K562 (cell line): ENCODE results near the gene TMEM107. TPM values are rescaled to one million over a fixed set of nuclear protein-coding genes. Genes with fewer than 3 reads are reported as not detected.

ENCODE experiments used
- ERF ChIP-seq: fragments of 450-650 bp; formaldehyde crosslinking; IDR thresholded peaks from 2 replicates; pipeline ENCODE4 v1.4.0; 2020; ENCODE audit warnings: mild to moderate bottlenecking, mixed read lengths
- HLTF ChIP-seq: fragments of 450-650 bp; IDR thresholded peaks from 2 replicates; pipeline ENCODE4 v1.6.1; 2016
- HMG20A ChIP-seq: fragments of 450-650 bp; formaldehyde crosslinking; conservative IDR thresholded peaks from 2 replicates; pipeline ENCODE4 v1.4.0; 2020; ENCODE audit warnings: mild to moderate bottlenecking, mixed read lengths
- JUND ChIP-seq, 2 experiments: IDR thresholded peaks; 2 replicates in 1 of 2; 3 replicates in 1 of 2; pipeline ENCODE4 v1.6.1; 2011; ENCODE audit warnings: borderline replicate concordance in 2 of 2, low read depth in 2 of 2, low read length in 2 of 2, improper control_type of control experiment in 1 of 2, missing biosample characterization in 1 of 2, missing genetic modification characterization in 1 of 2, missing genetic modification reagents in 1 of 2
- KAT2B ChIP-seq: IDR thresholded peaks from one replicate; pipeline ENCODE4 v1.6.1; 2012; ENCODE audit warnings: low read depth, mild to moderate bottlenecking, control low read depth, inconsistent platforms, low read length, moderate library complexity
- RBM34 ChIP-seq: fragments of 200-400 bp; formaldehyde crosslinking; IDR thresholded peaks from 2 replicates; pipeline ENCODE4 v1.6.1; 2018; ENCODE audit warnings: low read length, borderline replicate concordance; ENCODE audit not compliant: insufficient read depth
- TAL1 ChIP-seq: fragments of 450-650 bp; IDR thresholded peaks from 2 replicates; pipeline ENCODE4 v1.6.1; 2016; ENCODE audit warnings: mild to moderate bottlenecking
- TCF7 ChIP-seq: sonication (generic); IDR thresholded peaks from 2 replicates; pipeline ENCODE4 v1.6.1; 2016; ENCODE audit warnings: antibody characterized with exemption, borderline replicate concordance
- TEAD2 ChIP-seq: fragments of 450-650 bp; IDR thresholded peaks from 2 replicates; pipeline ENCODE4 v1.6.1; 2016; ENCODE audit warnings: missing genetic modification characterization, control low read depth, missing compliant biosample characterization
- WHSC1 ChIP-seq: IDR thresholded peaks from one replicate; pipeline ENCODE4 v1.6.1; 2012; ENCODE audit warnings: low read length, control low read depth, inconsistent platforms
- ZNF24 ChIP-seq: fragments of 450-650 bp; IDR thresholded peaks from 2 replicates; pipeline ENCODE4 v1.6.1; 2016
- ZNF75A ChIP-seq: fragments of 450-650 bp; formaldehyde crosslinking; IDR thresholded peaks from 2 replicates; pipeline ENCODE4 v1.4.0; 2020; ENCODE audit warnings: mild to moderate bottlenecking
- ZNF79 ChIP-seq: fragments of 250-450 bp; sonication (Bioruptor Pico); IDR thresholded peaks from 2 replicates; pipeline ENCODE4 v1.4.0; 2020; ENCODE audit warnings: low read depth, mild to moderate bottlenecking, moderate library complexity
- polyA plus RNA-seq, 8 experiments: library from polyadenylated mRNA; depleted of rRNA in 4 of 8; stranded (reverse) in 5 of 8; unstranded in 3 of 8; fragments of >200 nt; fragmentation: Nextera tagmentation in 2 of 8; fragmentation: Illumina TruSeq in 1 of 8; extraction: Ambion mirVana in 2 of 8; extraction: Trizol in 1 of 8; gene quantifications; 2 replicates each; pipeline versions ENCODE4 v1.2.1 to v1.2.3, GENCODE V29; 2011 to 2014; ENCODE audit warnings: inconsistent platforms in 1 of 8, missing spikeins in 1 of 8
- total RNA-seq, 7 experiments: library from RNA; depleted of rRNA in 6 of 7; stranded (reverse); fragments of >200 nt in 6 of 7; fragmentation: Illumina TruSeq in 2 of 7; extraction: Trizol in 2 of 7; gene quantifications; 2 replicates each; pipeline versions ENCODE4 v1.2.1 to v1.2.3, GENCODE V29; 2011 to 2021; ENCODE audit warnings: low replicate concordance in 1 of 7
- TF ChIP-seq, protein P1 (sequence below): fragments of 450-650 bp; formaldehyde crosslinking; IDR thresholded peaks from 2 replicates; pipeline ENCODE4 v1.4.0; 2022; ENCODE audit warnings: missing genetic modification characterization
- TF ChIP-seq, protein P2 (sequence below): fragments of 450-650 bp; IDR thresholded peaks from 2 replicates; pipeline ENCODE4 v1.6.1; 2014; ENCODE audit warnings: low read depth, mild to moderate bottlenecking, moderate library complexity, borderline replicate concordance
- TF ChIP-seq, protein P3 (sequence below): fragments of 250-450 bp; sonication (Bioruptor Pico); IDR thresholded peaks from 2 replicates; pipeline ENCODE4 v1.5.0; 2021; ENCODE audit warnings: mild to moderate bottlenecking, moderate library complexity
- TF ChIP-seq, protein P4 (sequence below): fragments of 200-400 bp; formaldehyde crosslinking; IDR thresholded peaks from 2 replicates; pipeline ENCODE4 v1.6.1; 2017; ENCODE audit warnings: mild to moderate bottlenecking, low read depth, low read length, moderate library complexity
- TF ChIP-seq, protein P5 (sequence below), 2 experiments: fragments of 450-650 bp in 1 of 2; sonication (generic) in 1 of 2; formaldehyde crosslinking; conservative IDR thresholded peaks; 2 replicates each; pipeline versions ENCODE4 v1.4.0 to v1.8.1; 2020 to 2022; ENCODE audit warnings: mild to moderate bottlenecking in 1 of 2, missing genetic modification reagents in 1 of 2

Gene TMEM107
- total and polyA plus RNA-seq, 9 of the 15 experiments (the other 6 are each of a cell fraction or from before 2014, with no cell fraction given), result 7.1 to 26.2 (median 16.9) TPM

DNA sequence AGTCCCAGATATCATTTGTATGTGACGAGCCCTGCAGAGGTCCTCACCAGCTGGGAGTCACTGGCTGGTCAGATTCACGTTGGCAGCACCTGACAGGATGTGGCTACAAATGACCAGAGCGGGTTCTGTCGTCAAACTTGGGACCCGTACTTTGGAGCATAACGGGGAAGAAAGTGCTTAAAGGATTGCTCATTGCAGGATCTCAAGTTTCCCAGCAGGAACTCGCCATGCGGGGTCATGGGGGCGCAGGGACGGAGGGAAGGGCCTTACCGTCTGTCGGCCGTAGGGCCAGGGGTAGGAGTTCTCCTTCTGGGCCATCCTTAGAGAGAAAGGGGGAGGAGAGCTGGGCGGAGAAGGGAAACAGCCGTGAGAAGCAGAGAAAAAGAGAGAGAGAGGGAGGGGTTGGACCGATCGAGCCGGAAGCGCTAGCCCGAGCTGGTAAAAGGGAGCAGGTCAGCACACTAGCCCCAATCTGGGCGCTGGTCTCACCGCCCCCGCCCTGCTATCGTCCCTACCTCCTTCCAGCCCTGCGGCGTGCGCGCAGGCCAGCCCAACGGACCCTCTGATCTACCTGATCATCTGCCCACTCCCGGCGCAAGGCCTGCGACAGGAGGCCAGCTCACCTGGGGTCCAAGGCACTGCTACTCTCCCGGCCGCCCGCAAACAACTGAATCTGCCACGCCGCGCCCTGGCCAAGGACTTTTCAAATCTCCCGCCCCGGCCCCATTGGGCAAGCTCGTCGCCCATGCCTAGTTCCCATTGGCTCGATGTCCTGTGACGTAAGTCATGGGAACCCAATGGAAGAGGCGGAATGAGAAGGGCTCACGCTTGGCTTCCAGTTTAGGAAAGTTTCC, 34.0 kb upstream of the TMEM107 start, which contains the start of gene AURKB (continued):
- TF ChIP-seq KAT2B (no peak), JUND (IDR thresholded peaks at IDR 0.05; ENCODE audit: borderline replicate concordance, low read depth, low read length) (no peak), JUND (tag; IDR thresholded peaks at IDR 0.05; ENCODE audit: borderline replicate concordance, low read depth, low read length) (no peak), HMG20A (CRISPR knock-in tag) (no peak), TEAD2 (no peak), ZNF79 (CRISPR knock-in tag) (no peak), RBM34 (no peak), HLTF (no peak), ERF (CRISPR knock-in tag) (no peak), ZNF75A (no peak), TCF7 (no peak), TAL1 (no peak), ZNF24 (no peak), WHSC1 (no peak)
- TF ChIP-seq, protein P1, sequence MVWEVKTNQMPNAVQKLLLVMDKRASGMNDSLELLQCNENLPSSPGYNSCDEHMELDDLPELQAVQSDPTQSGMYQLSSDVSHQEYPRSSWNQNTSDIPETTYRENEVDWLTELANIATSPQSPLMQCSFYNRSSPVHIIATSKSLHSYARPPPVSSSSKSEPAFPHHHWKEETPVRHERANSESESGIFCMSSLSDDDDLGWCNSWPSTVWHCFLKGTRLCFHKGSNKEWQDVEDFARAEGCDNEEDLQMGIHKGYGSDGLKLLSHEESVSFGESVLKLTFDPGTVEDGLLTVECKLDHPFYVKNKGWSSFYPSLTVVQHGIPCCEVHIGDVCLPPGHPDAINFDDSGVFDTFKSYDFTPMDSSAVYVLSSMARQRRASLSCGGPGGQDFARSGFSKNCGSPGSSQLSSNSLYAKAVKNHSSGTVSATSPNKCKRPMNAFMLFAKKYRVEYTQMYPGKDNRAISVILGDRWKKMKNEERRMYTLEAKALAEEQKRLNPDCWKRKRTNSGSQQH (CRISPR knock-in tag), result no peak
- TF ChIP-seq, protein P2, sequence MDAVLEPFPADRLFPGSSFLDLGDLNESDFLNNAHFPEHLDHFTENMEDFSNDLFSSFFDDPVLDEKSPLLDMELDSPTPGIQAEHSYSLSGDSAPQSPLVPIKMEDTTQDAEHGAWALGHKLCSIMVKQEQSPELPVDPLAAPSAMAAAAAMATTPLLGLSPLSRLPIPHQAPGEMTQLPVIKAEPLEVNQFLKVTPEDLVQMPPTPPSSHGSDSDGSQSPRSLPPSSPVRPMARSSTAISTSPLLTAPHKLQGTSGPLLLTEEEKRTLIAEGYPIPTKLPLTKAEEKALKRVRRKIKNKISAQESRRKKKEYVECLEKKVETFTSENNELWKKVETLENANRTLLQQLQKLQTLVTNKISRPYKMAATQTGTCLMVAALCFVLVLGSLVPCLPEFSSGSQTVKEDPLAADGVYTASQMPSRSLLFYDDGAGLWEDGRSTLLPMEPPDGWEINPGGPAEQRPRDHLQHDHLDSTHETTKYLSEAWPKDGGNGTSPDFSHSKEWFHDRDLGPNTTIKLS, result peak; percentile 88; the same call in 1 of the 2 replicates
- TF ChIP-seq, protein P3, sequence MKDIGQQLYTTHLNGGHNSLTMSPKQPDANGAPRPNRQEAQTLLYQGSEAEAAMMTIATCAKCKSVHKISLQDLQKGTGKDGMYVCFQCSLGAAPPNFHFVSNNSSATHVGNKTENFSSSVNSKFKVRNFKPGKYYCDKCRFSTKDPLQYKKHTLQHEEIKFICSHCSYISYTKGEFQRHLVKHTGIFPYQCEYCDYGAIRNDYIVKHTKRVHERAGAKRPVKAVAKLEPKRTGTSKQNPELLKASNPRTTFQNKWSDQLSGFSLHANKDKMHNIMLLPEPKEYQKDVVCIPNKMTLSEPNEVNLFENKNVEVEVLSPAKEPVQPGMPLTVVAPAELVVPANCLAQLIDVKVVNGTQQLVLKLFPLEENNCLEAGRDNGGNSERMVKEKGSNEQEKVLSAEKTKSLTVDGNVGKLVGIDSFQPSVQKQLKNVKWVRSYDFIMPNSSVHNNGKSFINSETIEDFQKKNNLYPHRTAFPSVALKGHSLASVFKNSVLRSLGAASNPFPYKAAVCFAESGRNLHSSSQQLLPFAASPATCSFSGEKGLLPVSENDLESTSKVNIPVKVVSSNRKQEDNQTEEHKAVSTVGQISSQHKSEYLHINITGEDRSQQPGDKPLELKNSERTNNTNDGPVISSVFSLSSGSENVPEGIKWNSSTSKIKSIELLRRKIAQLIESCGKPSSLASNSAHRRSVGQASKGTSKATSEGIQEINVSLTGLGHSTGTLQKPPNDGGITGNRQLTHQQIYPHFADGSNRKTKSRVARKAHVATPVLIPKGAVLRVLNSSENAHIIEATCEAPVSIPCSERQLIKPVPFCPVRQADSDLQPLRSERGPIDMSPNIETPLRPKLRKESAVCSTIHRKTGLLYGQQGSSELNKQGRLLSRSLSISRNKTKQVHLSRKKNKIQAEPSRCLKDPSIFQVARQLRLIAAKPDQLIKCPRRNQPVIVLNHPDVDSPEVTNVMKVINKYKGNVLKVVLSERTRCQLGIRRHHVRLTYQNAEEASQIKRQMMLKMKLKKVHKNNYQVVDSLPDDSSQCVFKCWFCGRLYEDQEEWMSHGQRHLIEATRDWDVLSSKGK (CRISPR knock-in tag), result no peak
- TF ChIP-seq, protein P4, sequence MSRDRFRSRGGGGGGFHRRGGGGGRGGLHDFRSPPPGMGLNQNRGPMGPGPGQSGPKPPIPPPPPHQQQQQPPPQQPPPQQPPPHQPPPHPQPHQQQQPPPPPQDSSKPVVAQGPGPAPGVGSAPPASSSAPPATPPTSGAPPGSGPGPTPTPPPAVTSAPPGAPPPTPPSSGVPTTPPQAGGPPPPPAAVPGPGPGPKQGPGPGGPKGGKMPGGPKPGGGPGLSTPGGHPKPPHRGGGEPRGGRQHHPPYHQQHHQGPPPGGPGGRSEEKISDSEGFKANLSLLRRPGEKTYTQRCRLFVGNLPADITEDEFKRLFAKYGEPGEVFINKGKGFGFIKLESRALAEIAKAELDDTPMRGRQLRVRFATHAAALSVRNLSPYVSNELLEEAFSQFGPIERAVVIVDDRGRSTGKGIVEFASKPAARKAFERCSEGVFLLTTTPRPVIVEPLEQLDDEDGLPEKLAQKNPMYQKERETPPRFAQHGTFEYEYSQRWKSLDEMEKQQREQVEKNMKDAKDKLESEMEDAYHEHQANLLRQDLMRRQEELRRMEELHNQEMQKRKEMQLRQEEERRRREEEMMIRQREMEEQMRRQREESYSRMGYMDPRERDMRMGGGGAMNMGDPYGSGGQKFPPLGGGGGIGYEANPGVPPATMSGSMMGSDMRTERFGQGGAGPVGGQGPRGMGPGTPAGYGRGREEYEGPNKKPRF, result no peak
- TF ChIP-seq, protein P5, sequence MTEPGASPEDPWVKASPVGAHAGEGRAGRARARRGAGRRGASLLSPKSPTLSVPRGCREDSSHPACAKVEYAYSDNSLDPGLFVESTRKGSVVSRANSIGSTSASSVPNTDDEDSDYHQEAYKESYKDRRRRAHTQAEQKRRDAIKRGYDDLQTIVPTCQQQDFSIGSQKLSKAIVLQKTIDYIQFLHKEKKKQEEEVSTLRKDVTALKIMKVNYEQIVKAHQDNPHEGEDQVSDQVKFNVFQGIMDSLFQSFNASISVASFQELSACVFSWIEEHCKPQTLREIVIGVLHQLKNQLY (CRISPR knock-in tag; conservative IDR thresholded peaks at IDR 0.05), result no peak
